Esophagus muscularis mucosa (tissue), 3 donors: ENCODE measurements around the gene LARGE1.

Experiments
- POLR2AphosphoS5 ChIP-seq, 2 donors: sonication (generic); formaldehyde crosslinking; IDR thresholded peaks; one replicate each; pipeline ENCODE4 v1.6.1; 2017; ENCODE audit warnings: antibody characterized with exemption in 2 of 2
- TF ChIP-seq, protein P1 (sequence below), 3 experiments: fragments of 200-600 bp in 2 of 3; fragments of 450-650 bp in 1 of 3; sonication (generic) in 2 of 3; IDR thresholded peaks; one replicate each; pipeline ENCODE4 v1.5.1; 2017 to 2019; ENCODE audit warnings: antibody characterized with exemption in 3 of 3, mild to moderate bottlenecking in 2 of 3, moderate library complexity in 1 of 3

DNA sequence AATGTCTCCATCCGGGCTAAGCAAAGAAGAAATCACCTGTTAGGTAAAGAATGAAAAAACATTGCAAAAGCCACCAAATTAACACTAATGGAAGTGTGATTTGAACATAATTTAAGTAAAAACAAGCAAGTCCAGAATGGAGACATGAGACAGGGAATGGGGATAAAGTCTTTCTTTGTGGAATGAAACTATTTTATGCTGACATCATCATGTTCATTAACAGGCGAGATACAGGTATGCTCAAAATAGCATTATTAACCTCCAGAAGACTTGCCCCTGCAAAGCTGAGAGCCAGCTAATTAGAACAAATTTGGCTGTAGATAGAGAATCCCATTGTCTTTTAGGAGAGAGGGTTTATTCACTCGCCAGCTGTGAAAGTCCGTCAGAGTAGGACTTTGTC, 4.9 kb upstream of the LARGE1 start:
- TF ChIP-seq, protein P1, sequence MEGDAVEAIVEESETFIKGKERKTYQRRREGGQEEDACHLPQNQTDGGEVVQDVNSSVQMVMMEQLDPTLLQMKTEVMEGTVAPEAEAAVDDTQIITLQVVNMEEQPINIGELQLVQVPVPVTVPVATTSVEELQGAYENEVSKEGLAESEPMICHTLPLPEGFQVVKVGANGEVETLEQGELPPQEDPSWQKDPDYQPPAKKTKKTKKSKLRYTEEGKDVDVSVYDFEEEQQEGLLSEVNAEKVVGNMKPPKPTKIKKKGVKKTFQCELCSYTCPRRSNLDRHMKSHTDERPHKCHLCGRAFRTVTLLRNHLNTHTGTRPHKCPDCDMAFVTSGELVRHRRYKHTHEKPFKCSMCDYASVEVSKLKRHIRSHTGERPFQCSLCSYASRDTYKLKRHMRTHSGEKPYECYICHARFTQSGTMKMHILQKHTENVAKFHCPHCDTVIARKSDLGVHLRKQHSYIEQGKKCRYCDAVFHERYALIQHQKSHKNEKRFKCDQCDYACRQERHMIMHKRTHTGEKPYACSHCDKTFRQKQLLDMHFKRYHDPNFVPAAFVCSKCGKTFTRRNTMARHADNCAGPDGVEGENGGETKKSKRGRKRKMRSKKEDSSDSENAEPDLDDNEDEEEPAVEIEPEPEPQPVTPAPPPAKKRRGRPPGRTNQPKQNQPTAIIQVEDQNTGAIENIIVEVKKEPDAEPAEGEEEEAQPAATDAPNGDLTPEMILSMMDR (IDR thresholded peaks at IDR 0.05), result no peak
- no peak for TF ChIP-seq POLR2AphosphoS5 (IDR thresholded peaks at IDR 0.05)
